ENCODE data around the gene CNTD1.
"Not testable (repeated sequence)": the region's sequence is repeated elsewhere in the genome, so short reads cannot be mapped to it uniquely, and the experiment has no call there.

The CNTD1 gene, protein sequence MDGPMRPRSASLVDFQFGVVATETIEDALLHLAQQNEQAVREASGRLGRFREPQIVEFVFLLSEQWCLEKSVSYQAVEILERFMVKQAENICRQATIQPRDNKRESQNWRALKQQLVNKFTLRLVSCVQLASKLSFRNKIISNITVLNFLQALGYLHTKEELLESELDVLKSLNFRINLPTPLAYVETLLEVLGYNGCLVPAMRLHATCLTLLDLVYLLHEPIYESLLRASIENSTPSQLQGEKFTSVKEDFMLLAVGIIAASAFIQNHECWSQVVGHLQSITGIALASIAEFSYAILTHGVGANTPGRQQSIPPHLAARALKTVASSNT

DNA sequence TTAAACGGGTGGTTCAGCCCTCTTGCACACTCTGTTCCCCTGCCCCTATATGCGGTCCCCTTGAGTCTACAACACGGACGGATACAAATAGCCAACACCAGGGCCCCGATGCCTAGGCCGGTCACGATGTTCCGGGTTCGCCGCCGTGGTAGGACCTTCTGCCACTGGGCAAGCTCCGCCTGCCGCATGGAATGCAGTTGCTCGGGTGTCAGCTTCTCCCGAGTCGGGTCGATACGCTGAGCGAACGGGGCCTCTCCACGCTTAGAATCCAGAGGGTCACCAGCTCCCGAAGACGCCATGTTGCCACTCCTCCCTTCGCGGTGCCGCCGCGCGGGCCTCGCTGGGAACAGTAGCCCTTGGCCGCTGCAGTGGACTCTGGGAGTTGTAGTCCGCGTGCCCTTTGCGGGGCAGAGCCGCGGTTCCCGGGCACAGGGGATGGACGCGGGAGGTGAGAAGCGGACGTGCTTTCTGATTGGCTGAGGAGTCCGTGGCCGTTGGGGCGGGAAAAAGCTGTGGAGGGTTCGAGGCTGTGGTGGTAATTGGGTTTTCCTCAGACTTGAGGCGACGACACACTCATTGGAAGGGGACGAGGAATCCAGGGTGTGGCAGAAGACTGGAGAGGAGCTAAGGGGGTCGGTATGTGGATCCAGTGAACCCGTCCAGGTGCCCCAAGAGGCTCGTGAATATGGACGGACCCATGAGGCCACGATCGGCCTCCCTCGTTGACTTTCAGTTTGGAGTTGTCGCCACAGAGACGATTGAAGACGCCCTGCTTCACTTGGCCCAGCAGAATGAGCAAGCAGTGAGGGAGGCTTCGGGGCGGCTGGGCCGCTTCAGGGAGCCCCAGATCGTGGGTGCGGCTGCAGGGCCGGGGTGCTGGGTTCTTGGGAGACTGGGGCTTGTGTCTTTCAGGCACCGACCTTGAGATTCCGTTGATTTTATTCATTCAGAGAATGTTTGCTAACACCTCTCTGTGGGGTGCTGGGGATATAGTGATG lies at the start of gene CNTD1, which contains the start of gene COA3:
Gene CNTD1 (plus strand): TSS at position 479 of the 998 bp plus-strand sequence. CDS start 207 bp downstream, at position 686.
Gene COA3 (minus strand): TSS at position 322 of the 998 bp plus-strand sequence. CDS start 23 bp downstream, at position 299.
- DNase-seq (ENCODE audit: low read depth), result peak; percentile 55

DNA sequence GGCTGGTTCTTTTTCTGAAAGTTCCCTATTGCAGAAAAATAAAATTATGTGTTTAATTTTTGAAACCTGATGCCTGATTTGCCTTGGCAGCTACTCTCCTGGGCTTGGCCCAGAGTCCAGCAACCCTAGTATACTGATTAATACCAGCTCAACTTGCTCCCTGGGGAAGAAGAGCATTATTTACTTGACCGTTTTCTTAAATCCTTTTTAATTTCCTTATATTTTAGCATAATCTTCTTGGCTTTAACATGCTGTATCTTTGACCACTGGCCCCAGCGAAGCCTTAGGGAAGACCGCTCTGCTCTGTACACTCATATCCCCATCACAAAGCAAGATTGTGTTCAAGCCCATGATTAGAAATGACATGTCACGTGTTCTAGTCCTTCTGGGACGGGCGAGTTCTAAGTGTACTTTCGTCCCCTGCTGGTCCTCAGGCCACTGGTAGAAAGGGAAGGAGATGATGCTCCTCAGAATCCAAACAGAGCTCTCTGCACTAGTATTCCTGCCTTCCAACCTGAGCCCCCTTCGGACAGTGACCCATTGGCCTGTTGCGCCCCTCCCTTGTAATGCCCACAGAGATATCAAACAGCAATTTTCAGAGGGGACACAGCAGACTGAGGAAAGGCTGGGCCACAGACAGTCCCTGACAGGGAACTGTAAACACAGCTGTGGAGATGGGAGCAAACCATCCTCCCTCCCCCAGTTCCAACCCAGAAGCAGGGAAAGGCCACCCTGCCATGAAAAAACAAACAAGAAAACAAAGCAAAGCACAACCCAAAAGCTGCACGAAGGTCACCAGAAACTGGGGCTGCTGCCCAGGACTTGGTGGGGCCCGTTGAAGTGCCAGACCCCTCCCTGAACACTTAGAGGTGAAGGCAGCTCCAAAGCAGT lies 49.5 kb upstream of the CNTD1 start:
- no peak for DNase-seq (ENCODE audit: low read depth)

DNA sequence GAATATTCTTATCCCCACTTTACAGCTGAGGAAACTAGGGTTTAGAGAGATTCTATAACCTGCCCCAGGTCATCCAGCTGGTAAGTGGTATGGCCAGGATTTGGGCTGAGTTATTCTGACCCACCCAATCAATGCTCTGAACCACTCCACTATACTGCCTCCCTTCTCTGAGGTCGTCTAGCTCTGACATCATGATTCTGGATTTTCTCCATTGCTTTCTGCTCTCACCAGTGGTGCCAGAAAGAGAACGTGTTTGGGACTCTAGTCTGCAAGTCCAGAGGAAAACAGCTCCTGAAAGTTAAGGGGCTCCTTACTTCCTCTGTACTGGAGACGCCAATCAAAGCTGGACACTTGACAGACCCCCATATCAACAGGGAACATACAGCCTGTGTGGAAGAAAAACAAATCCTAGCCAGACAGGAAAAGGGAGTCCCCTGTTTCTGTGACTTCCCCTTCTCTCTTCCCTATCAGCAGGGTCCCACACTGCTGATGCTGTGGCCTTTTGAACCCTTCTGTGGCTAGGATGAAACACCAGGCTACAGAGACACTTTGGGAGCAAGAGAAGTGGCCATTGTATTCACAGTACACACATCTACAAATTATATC lies 47.8 kb upstream of the CNTD1 start:
- no peak for DNase-seq (ENCODE audit: low read depth)

DNA sequence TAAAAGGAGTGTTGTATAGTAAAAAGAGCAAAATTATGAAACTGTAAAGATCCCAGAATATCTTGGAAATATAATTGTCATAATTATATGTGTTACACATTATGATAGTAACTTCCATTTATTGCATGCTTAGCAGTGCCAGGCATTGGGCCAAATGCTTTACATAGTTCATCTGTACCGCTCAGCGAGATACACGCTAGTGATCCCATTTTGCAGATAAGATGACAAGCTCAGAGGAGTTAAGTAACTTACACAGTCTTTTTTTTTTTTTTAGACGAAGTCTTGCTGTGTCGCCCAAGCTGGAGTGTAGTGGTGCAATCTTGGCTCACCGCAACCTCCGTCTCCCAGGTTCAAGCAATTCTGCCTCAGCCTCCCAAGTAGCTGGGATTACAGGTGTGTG lies 47.0 kb upstream of the CNTD1 start:
- no peak for DNase-seq (ENCODE audit: low read depth)

DNA sequence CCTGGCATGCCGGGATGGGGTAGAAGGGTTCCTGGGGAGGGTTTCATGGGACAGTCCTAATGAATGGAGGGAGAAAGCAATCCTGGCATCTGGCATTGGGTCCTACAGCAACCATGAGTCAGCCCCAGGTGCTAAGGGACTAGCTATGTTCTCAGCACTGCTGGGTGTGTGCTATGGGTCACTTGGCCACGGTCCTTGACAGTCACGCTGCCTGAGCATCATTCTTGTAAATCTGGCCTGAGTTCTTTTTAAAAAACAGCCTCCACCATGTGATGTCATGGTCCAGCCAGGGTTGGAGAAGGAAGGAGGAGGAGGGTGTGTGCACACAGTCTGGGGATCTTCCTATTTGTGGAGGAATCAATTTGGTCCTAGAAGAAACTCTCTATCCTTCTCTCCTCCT lies 43.9 kb upstream of the CNTD1 start:
- DNase-seq (ENCODE audit: low read depth), result no peak

DNA sequence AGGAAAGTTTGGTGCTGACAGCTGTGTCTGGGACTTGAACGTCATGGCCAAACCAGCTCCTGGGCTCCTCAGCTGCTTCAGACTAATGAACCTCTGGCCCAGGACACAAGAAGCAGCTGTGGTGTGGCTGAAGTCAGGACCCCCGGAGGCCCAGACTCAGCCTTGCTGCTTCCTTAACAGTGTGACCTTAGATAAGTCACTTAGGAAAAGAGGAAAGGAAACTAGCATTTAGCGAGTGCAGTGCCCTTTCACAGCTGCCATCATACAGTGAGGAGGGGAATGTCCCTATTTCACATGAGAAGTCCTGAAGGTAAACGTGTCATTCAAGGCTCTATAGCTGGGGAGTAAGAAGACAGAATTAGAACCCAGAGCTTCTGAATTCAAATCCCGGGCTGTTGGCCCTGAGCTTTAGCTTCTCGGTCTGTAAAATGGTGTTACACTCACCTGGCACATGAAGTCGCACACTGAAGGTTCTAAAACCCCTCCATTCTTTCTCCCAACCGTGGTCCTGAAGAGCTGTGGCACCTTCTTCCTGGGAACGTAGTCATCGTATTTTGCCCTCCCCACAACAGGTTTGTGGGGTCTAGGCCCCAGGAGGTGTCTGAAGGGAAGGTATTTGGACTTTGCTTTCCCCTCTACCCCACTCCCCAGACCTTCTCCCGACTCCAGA lies 38.5 kb upstream of the CNTD1 start:
- no peak for DNase-seq (ENCODE audit: low read depth)

DNA sequence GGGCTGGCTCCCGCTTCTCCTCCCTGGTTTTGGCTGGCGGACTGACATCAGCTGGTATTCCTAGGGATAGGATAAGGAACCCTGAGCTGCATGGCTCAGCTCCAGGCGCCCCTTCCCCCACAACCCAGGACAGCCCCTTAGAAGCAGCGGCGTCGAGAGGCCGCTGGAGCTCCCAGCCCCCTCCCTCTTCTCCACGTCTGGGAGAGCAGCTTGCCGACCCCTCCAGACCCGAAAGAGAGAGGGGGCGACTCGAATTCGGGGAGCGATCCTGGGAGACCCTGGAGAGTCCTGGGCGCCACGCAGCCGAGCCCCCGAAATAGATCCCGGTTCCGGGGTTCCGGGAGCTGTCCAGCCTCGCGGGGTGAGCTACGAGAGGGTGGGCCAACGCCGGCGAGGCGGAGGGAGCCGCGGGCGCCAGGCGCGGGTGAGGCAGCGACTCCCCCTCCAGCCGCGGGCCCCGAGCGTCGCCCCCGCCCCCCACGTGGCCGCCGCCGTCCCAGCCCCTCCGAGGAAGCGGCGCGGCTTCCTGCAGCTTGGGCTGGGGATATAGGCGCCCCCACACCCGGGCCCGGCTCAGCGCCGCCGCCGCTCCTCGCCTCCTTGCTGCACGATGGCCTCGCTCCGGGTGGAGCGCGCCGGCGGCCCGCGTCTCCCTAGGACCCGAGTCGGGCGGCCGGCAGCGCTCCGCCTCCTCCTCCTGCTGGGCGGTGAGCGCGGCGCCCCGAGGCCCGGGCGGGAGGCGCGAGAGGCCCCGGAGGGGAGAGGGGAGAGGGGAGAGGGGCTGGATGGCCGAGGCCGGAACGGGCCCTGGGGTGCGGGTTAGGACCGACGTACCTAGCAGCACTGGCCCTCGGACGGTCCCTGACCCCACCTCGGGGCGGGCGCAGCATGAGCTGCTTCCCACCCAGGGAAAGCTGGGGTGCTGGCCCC lies 37.7 kb upstream of the CNTD1 start, which contains the start of gene RAMP2:
Gene RAMP2 (plus strand): TSS at position 576 of the 930 bp plus-strand sequence. CDS start 35 bp downstream, at position 611.
- no peak for DNase-seq (ENCODE audit: low read depth)

DNA sequence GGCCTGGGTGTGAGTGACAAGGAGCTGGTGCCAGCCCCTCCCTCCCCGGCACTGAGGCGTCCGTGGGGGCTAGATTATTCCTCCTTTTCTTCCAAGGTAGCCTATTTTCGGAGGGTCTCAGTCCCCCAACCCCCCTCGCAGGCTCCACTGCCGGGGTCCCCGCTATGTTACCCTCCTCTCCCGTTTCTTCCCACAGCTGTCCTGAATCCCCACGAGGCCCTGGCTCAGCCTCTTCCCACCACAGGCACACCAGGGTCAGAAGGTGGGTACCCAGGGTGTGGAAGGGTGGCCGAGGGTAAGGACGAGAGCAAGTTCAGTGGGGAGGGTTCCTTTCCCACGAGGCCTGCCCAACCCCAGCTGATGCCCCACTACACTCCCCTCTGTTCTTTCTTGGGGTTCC lies 37.0 kb upstream of the CNTD1 start:
- DNase-seq (ENCODE audit: low read depth), result no peak

DNA sequence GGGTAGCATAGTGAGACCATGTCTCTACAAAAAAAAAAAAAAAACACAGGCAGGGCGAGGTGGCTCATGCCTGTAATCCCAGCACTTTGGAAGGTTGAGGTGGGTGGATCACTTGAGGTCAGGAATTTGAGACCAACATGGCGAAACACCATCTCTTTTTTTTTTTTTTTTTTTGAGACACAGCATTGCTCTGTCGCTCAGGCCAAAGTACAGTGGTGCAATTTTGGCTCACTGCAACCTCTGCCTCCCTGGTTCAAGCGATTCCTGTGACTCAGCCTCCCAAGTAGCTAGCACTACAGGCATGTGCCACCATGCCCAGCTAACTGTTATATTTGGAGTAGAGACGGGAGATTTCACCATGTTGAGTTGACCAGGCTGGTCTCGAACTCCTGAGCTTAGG lies 32.5 kb upstream of the CNTD1 start:
- DNase-seq (ENCODE audit: low read depth), result no peak

DNA sequence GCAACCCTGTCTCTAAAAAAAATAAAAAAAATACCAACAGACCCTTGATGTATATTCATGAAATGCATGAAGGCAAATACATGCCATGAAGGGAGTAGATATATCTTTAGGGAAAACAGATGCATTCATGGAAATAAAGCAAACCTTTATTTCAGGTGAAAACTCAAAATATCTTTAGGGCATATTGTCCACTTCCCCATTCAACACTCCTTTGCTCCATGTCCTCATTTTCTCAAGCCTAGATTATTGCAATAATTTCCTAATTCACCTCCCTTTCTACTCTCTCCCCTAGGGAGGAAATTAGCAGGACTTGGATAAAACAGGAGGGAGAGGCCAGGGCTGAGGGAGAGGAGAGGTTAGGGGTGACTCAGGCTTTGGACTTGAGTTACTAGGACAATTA lies 31.1 kb upstream of the CNTD1 start:
- DNase-seq (ENCODE audit: low read depth), result no peak

DNA sequence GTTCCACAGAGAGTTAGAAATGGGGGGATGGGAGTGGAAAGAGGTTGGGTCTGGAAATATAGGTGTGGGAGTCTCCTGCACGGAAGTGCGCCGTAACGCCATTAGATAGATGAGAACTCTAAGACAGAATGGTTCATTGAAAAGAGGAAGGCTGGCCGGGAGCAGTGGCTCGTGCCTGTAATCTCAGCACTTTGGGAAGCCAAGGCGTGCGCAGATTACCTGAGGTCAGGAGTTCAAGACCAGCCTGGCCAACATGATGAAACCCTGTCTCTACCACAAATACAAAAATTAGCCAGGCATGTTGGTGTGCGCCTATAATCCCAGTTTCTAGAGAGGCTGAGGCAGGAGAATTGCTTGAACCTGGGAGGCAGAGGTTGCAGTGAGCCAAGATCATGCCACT lies 30.7 kb upstream of the CNTD1 start:
- DNase-seq (ENCODE audit: low read depth), result not testable (repeated sequence)

DNA sequence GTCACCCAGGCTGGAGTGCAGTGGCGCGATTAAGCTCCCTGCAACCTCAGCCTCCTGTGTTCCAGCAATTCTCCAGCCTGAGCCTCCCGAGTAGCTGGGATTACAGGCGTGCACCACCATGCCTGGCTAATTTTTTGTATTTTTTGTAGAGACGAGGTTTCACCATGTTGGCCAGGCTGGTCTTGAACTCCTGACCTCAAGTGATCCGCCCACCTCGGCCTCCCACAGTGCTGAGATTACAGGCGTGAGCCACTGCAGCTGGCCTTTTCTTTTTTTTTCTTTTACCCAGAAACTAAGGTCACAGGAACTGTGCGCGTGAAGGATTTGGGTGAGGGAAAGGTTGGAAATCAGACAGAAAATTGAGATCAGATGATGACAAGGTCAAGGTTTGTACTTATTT lies 28.7 kb upstream of the CNTD1 start:
- DNase-seq (ENCODE audit: low read depth), result not testable (repeated sequence)

DNA sequence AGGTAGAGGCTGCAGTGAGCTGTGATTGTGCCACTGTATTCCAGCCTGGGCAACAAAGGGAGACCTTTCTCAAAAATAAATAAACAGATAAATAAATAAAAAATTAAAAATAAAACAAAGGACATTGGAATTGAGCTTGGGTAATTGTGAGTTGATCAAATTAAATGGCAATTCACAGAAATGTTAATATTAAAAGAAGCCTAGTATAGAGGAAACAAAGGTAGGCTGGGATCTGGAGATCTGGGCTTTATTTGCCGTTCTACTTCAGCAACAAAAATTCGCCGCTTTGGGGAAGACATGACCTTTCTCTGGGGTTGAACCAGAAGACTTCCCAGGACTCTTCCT lies 25.7 kb upstream of the CNTD1 start:
- DNase-seq (ENCODE audit: low read depth), result no peak

DNA sequence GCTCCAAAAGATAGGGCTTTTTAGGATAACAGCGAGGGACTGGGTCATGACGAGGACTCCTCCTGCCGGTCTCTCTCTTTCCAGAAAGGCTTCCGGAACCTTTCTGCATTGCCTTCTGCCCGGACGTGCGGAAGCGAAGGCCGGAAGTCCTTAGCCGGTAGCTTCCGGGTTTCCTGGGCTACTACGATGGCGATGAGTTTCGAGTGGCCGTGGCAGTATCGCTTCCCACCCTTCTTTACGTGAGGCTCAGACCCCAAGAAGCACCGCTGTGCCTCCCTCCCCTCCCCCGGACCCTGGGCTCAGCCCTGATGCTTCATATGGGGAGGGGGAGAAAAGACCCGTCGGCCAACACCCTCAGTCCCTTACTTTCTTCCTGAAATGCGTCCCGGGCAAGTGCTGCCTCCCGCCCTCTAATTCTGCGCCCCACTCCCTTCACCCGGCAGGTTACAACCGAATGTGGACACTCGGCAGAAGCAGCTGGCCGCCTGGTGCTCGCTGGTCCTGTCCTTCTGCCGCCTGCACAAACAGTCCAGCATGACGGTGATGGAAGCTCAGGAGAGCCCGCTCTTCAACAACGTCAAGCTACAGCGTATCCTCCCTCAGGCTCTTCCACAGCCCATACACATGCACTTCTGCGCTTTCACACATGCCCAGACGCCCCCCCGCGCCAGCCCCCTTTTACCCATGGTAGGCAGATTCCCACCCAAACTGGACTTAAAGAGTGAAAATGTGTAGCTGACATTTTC lies 25.2 kb upstream of the CNTD1 start, which contains the start of gene VPS25:
Gene VPS25 (plus strand): TSS at position 160 of the 746 bp plus-strand sequence. CDS start 27 bp downstream, at position 187.
- peak; percentile 53 for DNase-seq (ENCODE audit: low read depth)

DNA sequence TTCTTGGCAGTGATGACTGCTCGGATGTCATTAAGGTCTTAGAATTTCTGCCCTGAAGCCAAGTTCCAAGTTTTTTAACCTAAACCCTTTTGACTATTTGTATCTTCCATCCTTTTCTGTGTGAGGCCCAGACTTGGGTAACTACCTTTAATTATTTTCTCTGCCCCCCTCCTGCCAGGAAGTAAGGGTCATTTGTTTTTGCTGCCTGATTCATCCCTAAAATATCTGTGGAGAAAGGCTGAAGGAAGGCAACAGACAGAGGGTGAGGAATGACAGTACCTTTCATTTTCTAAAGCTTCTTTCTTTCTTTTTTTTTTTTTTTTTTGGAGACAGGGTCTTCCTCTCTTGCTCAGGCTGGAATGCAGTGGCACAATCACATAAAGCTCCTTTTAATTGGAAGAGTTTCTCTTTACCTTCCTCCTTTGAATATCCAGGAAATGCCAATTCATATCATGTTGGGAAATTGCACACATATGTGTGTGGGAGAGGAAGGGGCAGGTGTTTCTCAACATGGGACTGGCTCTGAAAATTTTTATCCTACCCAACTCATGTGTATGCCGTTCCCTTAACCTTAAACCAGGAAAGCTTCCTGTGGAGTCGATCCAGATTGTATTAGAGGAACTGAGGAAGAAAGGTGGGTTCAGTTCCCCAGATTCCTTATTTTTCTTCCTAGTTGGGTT lies 24.5 kb upstream of the CNTD1 start:
- no peak for DNase-seq (ENCODE audit: low read depth)

DNA sequence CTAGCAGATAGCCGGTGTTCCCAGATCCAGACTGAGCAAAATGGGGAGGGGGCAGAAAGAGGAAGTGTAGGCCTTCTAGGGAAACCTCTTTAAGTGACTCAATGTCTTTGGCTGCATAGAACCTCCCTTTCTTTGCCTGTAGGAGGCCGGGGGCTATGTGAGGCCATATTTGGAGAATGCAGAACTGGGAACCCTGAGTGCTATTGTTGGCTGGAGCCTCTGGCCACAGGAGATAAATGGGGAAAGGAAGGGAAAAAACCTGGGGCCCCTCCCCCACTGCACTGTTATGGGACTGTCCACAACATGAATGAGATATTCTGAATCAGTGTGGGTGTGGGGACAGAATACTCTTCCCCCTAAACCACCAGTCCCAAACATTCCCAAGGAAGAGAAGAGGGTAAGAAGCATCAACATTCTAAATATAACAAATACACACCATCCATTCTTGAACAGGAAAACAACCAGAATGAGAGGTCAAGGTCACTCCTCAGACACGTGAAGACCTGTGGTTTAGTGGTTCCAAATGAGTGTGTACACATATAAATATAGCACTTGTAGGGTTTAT lies 23.0 kb upstream of the CNTD1 start:
- no peak for DNase-seq (ENCODE audit: low read depth)

DNA sequence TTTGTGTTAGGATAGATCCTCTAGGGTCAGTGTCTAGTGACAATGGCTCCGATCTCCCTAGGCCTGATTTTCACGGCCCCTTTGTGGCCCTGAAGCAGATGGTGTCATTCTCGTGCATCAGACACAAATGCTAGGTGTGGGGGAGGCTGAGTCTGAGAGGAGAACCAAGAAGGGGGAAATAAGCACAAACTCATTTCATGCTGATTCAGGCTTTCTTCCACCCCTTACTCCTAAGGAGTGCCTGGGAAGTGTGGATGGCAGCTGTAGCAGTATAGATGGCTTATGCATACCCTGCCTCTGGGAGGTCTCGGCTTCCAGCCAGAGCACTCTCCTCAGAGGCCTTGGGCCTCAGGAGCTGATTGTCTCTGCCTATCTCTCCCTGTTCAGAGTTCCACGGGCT lies 20.1 kb upstream of the CNTD1 start:
- DNase-seq (ENCODE audit: low read depth), result no peak

Data from stimulated activated CD8-positive, alpha-beta memory T cell treated with anti-CD3 and anti-CD28 coated beads, Interleukin-15, amount 100 ng/mL, for 1 hour (primary cell).